GM04504 (cell line): ENCODE data around the gene ECSIT.
A peak's percentile ranks its signal among the peaks of the same experiment; 100 is the strongest.

ENCODE experiments used
- DNase-seq: peaks from one replicate; pipeline ENCODE4 v3.0.0-alpha.2; 2012; ENCODE audit warnings: low read depth

Gene ECSIT

GRCh38 chr19:11549386-11549953, 20.5 kb upstream of the ECSIT start:
- DNase-seq = no peak

- DNase-seq = no peak
These were observed 19.2 kb upstream of the ECSIT start for GRCh38 chr19:11547929-11548700.

GRCh38 chr19:11541238-11541637, 12.3 kb upstream of the ECSIT start:
- DNase-seq = no peak

- DNase-seq = no peak
These were observed 11.7 kb upstream of the ECSIT start for GRCh38 chr19:11540645-11541044.

- no peak for DNase-seq
These were observed 10.8 kb upstream of the ECSIT start for GRCh38 chr19:11539495-11540365.

- DNase-seq = no peak
These were observed 9.5 kb upstream of the ECSIT start, which contains the start of gene CNN1 for GRCh38 chr19:11538232-11539036. Gene CNN1, plus strand, starts transcription at chr19:11538851. Its CDS starts 77 bp downstream, at chr19:11538928.

GRCh38 chr19:11535792-11536595, 7.1 kb upstream of the ECSIT start:
- DNase-seq = peak; percentile 67

GRCh38 chr19:11534948-11535347, 6.0 kb upstream of the ECSIT start:
- no peak for DNase-seq

GRCh38 chr19:11534538-11534937, 5.6 kb upstream of the ECSIT start:
- DNase-seq = no peak

GRCh38 chr19:11530432-11530831, 1.5 kb upstream of the ECSIT start:
- no peak for DNase-seq

- DNase-seq = no peak
These were observed 9.8 kb downstream of the ECSIT start for GRCh38 chr19:11519138-11519537.

GRCh38 chr19:11513946-11514345, 15.0 kb downstream of the ECSIT start:
- DNase-seq = no peak

GRCh38 chr19:11510444-11510843, 18.5 kb downstream of the ECSIT start:
- no peak for DNase-seq

- DNase-seq = no peak
These were observed 21.4 kb downstream of the ECSIT start for GRCh38 chr19:11507370-11508078.

- no peak for DNase-seq
These were observed 22.0 kb downstream of the ECSIT start for GRCh38 chr19:11506967-11507366.

GRCh38 chr19:11506101-11506555, 22.8 kb downstream of the ECSIT start:
- DNase-seq = no peak

GRCh38 chr19:11505504-11506100, 23.3 kb downstream of the ECSIT start, which contains the start of gene ZNF653:
Gene ZNF653, minus strand, starts transcription at chr19:11505839. Its CDS starts 53 bp downstream, at chr19:11505786.
- DNase-seq = peak; percentile 85

GRCh38 chr19:11505032-11505503, 23.9 kb downstream of the ECSIT start:
- peak; percentile 86 for DNase-seq

- DNase-seq = no peak
These were observed 24.4 kb downstream of the ECSIT start for GRCh38 chr19:11504502-11505031.
